GM19324 (cell line): ENCODE results near the gene TNFRSF13B.
"Not testable (repeated sequence)": the region's sequence is repeated elsewhere in the genome, so short reads cannot be mapped to it uniquely, and the experiment has no call there.

Experiments used
- ATAC-seq: cut with Tn5 transposase; IDR thresholded peaks from one replicate; pipeline ENCODE4 v1.9.1; 2021; ENCODE audit warnings: mild to moderate bottlenecking, moderate library complexity; ENCODE audit not compliant: unreplicated experiment, low FRiP score

The TNFRSF13B gene

DNA sequence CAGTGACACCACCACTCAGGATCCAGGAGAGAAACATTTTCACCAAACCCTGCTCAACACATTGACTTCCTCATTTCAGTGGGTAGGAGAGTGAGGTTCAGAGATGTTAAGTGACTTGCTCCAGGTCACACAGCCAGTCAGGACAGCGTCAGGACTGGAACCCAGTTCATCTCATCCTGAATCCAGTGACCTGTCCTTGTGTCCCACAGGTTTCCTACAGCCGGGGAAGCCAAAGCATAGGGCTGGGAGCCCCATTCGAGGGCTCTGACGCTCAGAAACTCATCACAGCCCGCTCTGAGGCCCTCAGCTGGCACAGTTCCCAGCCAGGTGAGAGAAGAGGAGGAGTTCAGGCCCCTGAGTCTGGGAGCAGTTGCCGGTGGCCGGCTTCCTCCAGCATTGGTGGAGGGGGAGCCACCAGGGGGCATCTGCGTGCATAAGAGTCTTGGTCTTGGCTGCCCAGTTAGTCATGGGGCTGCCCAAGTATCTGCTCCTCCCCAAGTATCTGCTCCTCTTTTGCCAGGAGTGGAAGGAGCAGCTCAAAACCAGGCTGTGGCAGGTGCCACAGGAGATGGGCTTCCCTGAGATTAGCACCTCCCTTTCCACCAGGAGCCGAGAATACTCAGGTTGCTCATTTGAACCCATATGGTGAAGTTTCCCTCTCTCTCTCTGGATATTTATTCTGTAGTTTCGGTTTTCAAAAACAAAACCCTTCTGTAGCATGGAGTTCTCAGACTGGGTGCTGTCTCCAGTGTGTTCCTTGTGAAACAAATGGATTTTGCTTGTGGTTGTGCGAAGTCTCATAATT lies 56.0 kb downstream of the TNFRSF13B start:
- no peak for ATAC-seq

DNA sequence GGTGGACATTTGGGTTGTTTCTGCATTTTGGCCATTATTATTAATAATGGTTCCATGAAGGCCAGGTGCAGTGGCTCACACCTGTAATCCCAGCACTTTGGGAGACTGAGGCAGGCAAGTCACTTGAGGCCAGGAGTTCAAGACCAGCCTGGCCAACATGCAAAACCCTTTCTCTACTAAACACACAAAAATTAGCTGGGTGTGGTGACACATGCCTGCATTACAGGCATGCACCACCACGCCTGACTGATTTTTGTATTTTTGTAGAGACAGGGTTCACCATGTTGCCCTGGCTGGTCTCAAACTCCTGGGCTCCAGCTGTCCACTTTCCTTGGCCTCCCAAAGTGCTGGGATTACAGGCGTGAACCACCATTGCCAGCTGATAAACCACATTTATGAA lies 58.5 kb downstream of the TNFRSF13B start:
- ATAC-seq: no peak

DNA sequence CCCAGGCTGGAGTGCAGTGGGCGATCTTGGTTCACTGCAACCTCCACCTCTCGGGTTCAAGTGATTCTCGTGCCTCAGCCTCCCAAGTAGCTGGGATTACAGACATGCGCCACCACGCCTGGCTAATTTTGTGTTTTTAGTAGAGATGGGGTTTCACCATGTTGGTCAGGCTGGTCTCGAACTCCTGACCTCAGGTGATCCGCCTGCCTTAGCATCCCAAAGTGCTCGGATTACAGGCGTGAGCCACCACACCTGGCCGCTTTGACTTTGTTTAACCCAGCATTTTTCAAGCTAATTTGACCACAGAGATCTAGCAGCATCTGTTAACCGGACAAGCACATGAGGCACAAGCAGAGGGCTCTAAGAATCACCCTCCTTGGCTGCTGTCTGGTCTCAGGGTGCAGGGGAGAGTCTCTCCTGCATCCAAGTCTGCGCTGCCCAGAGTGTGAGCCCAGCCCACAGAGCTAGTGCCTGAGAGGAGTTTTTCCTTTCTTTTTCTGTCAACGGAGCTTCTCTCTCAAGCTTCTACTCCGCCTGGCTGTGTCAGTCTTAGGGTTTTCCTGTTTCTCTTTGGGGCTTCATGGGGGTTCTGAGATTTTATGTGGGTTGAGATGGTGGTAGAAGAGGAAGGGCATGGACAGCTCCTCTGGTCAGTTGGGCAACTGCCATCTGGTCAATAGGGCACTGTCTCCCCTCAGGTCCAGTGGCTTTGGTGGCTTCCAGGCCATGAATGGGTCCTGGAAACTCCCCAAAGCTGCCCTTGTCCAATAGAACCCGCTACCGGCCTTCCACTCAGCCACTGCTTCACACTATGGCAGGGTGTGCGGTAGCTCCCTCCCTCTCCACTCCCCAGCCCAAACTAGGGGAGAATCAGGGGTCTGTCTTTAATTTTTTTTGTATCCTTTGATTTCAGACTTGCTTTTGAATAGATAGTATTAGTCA lies 59.6 kb downstream of the TNFRSF13B start:
- ATAC-seq: no peak

DNA sequence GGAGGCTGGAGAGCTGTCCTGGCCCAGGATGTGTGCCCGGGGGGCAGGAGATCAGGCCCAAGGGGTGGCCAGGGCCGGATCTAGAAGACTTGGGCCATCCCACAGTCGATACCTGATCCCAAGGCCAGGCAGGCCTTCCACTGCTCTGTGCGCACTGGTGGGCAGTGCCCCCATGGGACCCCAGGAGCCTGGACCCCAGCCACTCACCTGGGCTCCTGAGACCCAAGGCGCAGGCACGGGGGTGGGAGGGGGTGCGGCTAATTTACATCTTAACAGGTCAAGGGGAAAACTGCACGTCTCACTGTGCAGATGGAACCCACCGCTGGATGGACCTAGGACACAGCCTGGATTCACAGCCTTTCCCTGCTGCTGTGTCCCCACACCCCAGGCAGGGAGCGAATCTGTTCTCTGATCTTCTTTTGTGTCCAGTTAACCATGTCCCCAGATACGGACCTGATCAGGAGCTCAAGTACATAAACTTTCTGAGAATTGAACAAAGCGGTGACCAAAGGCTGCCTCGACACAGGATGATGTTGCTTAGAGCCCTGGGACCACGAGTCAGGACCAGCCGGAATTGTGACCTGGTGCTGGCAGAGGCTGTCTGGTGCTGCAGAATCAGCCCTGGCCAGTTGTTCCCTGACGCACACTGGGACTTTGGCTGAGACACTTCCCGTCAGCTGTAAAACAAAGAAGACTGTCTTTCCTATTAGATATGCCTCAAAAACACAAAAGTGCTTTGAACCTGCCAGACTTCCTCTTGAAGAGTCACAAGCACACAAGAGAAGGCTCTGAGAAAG lies 60.6 kb downstream of the TNFRSF13B start:
- no peak for ATAC-seq

DNA sequence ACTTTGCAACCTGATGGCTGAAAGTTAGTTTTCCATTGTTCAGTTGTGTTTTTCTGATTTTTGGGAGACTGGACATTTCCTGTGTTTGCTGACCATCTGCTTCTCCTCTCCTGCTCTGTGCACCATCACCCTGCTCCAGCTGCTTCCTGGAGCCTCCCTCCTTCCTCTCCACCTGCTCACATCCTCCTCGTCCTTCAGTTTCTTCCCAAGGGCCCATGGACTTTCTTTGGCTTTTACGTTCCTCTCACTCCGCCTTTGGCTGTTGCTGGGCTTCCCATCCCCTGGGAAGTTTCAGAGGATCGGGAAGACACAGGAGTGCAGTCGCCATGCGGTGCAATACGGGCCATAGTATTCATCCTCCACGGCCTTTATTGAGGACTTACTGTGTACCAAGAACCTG lies 61.6 kb downstream of the TNFRSF13B start:
- no peak for ATAC-seq

DNA sequence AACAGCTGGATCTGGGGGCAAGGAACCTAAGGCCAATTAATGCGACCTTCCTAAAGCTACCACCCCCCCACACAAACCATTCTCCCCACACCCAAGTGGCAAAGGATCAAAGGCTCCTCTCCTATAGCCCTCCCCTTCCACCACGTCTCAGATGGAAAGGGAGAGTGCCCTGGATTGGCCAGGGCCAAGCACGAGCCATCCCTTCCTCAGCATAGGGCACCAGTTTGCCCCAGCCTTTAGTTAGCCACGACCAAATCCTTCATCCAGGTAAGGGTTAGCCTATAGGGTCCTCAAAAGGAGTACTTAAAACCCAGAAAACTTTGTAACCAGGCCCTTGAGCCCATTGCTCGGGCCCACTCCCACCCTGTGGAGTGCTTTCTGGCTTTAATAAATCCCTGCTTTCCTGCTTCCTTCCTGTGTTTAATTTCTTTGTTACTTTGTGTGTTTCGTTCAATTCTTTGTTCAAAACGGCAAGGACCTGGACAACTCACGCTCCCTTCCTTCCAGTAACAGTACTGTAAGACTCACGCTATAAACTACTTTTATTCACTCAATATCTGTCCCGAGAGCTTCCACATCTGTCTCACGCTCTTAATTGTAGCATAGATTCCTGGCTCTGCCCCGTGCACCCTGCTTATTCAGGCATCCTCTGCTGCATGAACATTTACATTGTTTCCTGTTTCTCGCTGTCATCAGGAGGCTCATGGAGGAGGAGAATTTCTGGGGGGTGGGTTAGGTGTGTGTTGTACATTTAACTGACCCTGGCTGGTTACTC lies 62.3 kb downstream of the TNFRSF13B start:
- no peak for ATAC-seq

DNA sequence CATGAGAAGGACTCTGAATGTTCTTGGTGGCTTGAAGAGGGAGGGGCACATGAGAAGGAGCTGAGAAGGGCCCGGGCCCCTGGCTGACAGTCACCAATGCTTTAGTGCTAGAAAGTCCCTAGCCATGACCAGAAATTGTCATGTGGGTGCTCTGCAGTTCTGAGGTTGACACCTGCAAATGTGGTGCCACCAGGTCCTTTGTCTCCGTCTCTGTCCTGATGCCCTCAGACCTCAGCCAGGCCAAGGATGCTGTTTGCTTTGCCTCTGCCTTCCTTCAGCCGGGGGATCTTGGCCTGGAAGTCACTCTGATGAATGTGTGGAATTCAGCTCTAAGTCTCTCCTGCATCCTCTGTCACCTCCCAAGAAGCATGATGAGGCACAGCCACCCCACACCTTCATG lies 63.6 kb downstream of the TNFRSF13B start:
- ATAC-seq: no peak

DNA sequence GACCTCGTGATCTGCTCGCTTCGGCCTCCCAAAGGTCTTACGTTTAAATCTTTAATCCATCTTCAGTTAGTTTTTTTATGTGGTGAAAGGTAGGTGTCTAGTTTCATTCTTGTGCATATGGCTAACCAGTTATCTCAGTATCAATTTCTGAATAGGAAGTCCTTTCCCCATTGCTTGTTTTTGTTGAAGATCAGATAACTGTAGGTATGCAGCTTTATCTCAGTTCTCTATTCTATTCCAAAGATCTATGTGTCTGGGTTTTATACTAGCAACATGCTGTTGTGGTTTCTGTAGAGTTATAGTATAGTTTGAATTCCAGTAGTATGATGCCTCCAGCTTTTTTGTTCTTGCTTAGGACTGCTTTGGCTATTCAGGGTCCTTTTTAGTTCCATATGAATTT lies 65.2 kb downstream of the TNFRSF13B start:
- no peak for ATAC-seq

DNA sequence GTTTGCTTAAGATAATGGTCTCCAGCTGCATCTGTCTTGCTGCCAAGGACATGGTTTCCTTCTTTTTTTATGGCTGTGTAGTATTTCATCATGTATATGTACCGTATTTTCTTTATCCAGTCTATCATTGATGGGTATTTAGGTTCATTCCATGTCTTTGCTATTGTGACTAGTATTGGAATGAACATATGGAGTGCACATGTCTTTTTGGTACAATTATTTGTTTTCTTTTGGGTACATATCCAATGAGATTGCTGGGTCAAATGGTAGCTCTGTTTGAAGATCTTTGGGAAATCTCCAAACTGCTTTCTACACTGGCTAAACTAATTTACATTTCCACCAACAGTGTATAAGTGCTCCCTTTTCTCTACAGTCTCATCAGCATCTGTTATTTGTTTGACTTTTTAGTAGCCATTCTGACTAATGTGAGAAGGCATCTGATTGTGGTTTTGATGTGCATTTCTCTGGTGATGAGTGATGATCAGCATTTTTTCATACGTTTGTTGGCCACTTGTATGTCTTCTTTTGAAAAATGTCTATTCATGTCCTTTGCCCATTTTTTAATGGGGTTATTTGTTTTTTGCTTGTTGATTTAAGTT lies 66.2 kb downstream of the TNFRSF13B start:
- no peak for ATAC-seq

DNA sequence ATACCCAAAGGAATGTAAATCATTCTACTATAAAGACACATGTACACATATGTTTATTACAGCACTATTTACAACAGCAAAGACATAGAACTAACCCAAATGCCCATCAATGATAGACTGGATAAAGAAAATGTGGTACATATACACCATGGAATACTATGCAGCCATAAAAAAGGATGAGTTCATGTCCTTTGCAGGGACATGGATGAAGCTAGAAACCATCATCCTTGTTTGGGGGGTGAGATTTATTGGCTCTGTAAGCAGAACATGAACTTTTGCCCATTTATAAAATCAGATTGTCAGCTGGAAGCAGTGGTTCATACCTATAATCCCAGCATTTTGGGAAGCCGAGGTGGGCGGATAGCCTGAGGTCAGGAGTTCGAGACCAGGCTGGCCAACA lies 68.8 kb downstream of the TNFRSF13B start:
- ATAC-seq: not testable (repeated sequence)

DNA sequence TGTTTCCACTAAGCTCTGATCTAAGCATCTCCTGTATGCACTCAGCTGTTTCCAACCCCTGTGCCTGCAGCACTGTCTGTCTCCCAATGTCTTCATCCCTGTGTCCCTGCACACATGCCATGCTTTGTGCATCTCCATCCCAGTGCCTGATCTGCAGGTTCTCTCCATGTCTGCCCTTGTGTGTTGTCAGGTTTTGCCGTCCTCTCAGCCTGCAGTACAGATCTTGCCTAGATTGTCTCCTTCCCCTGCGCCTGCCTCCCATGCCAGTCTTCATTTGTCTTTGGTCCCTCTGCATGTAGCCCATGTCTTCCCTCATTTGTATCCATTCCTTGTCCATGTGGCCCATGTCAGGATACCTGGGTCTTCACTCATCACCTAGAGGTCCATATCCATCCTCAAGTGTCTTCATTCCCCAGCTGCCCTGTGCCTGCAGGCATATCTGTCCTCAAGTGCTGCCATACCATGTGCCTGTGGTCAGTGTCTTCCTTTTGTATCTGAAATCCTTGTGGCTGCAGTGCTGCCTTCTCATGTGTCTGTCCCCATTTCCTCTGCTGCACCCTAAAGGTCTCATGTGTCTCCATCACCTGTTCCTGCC lies 71.5 kb downstream of the TNFRSF13B start:
- ATAC-seq: no peak

DNA sequence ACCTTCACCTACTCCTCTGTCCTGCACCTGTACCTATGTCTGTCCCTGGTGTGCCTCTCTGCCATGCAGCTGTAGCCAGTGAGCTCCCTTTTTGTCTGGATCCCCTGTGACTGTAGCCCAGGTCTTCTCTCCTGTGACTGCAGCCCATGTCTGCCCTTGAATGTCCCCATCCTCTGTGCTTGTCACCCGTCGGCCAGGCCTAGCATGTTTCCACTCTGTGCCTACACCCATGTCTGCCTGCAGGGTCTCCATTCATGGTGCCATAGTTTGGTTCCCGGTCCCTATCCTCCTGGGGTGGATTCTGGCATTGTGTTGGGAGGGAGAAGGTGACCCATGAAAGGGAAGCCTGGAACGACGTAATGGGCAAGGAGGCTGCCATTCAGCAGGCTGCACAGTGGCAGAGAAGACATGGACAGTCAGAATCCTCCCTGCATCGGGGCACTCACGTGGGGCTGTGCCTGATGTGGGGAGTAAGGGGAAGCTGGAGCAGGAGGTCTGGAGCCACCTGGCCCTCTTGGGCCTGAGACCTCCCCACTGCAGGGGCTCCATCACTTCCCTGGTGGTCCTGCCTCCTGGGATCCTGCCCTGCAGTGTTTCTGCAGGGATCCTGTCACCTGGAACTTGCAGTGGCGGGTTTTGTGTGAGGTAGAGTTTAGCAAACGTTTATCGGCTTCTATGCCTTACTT lies 74.6 kb downstream of the TNFRSF13B start:
- ATAC-seq: not testable (repeated sequence)

DNA sequence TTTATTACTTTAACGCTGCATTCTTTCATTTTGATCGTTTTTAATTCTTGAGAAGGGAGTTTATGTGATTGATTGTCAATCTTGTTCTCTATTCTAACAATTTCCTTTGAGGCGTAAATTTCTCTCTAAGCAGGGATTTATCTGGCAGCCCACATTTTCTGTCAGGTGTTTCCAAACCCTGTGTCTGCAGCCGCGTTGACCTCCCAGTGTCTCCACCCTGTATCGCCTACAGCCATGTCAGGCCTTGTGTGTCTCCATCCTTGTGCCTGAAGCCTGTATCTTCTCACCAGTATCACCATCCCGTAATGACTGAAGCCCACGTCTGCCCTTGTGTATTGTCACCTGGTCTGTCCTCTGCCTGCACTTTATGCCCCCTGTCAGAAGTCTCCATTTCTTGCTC lies 75.7 kb downstream of the TNFRSF13B start:
- not testable (repeated sequence) for ATAC-seq

DNA sequence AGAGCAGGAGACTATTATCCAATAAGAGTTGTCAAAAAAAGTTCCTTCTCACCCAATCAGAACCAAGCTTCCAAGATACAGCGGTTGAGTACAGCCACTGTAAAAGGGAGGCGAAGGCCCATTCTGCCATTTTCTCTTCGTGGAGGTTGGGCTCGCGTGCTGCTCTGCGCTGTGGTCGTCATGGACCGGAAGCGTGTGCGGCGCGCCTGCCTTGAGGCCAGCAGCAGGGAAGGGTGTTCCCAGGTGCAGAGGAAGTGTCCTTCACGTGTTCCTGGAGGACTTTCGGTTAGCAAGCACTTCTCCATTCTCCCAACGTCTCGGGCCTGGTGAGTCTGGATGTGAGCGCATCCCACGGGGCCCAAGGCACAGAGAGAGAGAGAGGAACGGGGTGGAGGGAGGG lies 78.4 kb downstream of the TNFRSF13B start:
- not testable (repeated sequence) for ATAC-seq

DNA sequence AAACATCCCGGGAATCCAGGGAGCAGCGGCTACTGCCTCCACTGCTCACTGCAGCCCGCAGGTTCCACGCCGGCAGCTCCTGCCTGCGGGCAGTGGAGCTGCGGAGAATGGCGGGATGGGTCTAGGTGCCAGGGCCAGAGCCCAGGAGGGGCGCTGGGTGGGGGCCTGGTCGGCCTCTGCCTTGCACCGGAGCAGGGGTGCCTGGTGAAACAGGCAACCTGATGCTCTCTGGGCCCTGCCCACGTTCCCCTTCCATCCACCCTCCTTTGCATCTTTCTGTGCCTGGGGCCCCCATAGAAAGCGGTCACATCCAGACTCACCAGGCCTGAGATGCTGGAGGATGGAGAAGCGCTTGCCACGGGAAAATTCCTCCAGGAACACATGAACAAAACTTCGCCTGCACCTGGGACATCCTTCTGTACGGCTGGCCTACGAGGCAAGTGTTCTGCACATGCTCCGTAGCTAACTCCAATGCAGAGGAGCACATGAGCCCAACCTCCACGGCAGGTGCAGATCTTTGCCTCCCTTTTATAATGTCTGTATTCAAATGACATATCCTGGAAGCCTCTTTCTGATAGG lies 79.0 kb downstream of the TNFRSF13B start:
- ATAC-seq: not testable (repeated sequence)

DNA sequence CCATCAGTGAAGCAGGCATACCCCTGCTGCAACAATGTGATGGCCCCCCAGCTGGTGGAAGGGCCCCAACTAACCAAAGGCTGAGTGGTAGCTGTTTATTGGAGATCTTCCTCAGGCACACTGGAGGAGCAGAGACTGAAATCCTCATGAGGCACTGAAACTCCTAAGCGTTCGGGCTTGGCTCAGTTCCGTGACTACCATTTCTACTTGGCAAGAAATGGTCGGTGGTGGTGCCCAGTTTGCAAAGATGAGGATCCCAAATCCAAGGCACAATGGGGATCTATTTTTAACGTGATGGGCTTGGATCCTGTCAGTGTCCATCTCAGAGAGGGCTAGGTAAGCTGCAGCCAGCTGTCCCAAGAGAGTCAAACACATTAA lies 82.8 kb downstream of the TNFRSF13B start:
- no peak for ATAC-seq
